ENCODE data around the gene CARS1.

CARS1 gene

DNA sequence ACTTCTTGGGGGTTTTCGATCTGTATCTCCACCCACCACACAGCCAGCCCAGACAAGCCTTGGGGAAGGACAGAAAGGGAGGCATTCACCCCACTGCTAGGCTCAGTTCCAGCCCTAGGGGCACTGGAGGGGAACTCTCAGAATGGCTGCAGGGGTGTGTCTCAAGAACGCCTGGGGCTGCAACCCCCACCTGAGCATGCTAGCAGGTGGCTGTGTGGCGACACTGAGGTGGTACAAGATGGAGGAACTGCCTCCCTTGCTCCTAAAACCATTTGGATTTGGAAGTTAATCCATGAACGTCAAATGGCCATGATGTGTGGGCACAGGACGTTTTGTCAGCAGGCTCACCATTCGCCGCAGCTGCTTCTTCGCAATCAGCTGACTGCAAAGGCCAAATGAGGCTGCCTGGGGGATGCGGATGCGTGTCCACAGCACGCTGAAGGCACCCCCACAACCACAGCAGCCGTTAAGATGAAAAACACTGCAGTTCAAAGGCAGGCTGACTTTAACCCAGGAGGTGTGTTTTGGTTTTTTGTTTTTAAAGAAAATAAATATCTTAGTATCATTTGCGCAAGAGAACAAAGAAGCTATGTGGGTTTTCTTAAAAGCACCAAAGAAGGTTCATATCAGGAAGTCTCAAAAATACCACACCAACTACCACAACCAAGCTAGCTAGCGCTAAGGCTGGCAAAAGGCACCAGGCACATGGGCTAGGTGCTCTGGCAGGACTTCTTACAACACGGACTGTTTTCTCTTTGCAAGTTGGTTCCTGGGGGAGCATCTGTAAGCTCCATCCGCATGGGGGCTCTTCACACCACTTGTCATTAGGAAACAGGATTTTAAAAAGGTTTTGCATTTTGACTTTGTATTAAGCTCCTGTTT lies 42.9 kb downstream of the CARS1 start:
- DNase-seq (ENCODE audit: low read depth in 2 of 2), result no peak
- no peak overlapping the region for H3K4me3 ChIP-seq (replicated peaks in 1 of 2; ENCODE audit: low read depth in 2 of 2, low read length in 2 of 2)
- no peak for TF ChIP-seq CTCF (IDR thresholded peaks at IDR 0.05; ENCODE audit: low read depth, low read length)

- no peak for DNase-seq (ENCODE audit: low read depth in 2 of 2)
- TF ChIP-seq CTCF (IDR thresholded peaks at IDR 0.05; ENCODE audit: low read depth, low read length), result no peak
- H3K4me3 ChIP-seq (replicated peaks in 1 of 2; ENCODE audit: low read depth in 2 of 2, low read length in 2 of 2), result no peak overlapping the region
These were observed 45.0 kb downstream of the CARS1 start for GRCh38 chr11:3011891-3012885.

GRCh38 chr11:3010521-3011275 lies 46.5 kb downstream of the CARS1 start:
- DNase-seq (ENCODE audit: low read depth in 2 of 2), result no peak
- H3K4me3 ChIP-seq (replicated peaks in 1 of 2; ENCODE audit: low read depth in 2 of 2, low read length in 2 of 2), result no peak overlapping the region
- TF ChIP-seq CTCF (IDR thresholded peaks at IDR 0.05; ENCODE audit: low read depth, low read length), result no peak

GRCh38 chr11:3010004-3010403 lies 47.2 kb downstream of the CARS1 start:
- DNase-seq (ENCODE audit: low read depth in 2 of 2), result no peak
- TF ChIP-seq CTCF (IDR thresholded peaks at IDR 0.05; ENCODE audit: low read depth, low read length), result no peak
- H3K4me3 ChIP-seq (replicated peaks in 1 of 2; ENCODE audit: low read depth in 2 of 2, low read length in 2 of 2), result no peak overlapping the region

GRCh38 chr11:3009481-3009880 lies 47.7 kb downstream of the CARS1 start:
- no peak for DNase-seq (ENCODE audit: low read depth in 2 of 2)
- TF ChIP-seq CTCF (IDR thresholded peaks at IDR 0.05; ENCODE audit: low read depth, low read length), result no peak
- no peak overlapping the region for H3K4me3 ChIP-seq (replicated peaks in 1 of 2; ENCODE audit: low read depth in 2 of 2, low read length in 2 of 2)

DNA sequence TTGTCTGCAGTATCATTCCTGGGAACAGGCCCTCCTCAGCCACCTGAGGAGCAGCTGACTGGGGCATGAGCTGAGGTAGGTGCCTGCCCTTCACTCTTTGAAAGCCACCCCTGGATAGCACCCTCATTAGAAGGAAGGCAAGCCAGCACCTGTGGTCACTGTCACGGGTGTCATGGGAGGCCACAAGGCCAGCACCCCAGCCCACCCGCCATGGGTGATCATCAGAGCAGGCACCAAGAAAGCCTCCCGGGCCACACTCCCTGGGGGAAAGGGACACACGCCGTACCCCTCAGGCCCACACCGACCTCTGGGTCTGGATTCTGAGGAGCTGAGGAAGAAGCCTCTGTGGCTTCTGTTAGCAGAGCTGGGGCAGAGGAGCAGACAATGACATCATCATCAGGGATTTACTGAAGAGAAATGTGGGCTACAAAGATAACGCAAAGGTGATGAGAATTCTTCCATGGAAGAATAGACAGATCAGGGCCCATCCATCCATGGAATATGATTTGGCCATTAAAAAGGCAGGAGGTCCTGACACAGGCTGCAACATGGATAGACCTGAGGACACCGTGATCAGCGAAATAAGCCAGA lies 48.4 kb downstream of the CARS1 start:
- no peak overlapping the region for H3K4me3 ChIP-seq (replicated peaks in 1 of 2; ENCODE audit: low read depth in 2 of 2, low read length in 2 of 2)
- TF ChIP-seq CTCF (IDR thresholded peaks at IDR 0.05; ENCODE audit: low read depth, low read length), result no peak
- DNase-seq (ENCODE audit: low read depth in 2 of 2), result no peak
